ENCODE measurements around the gene KRT16.
"Not testable (repeated sequence)": the region's sequence is repeated elsewhere in the genome, so short reads cannot be mapped to it uniquely, and the experiment has no call there.

The KRT16 gene

DNA sequence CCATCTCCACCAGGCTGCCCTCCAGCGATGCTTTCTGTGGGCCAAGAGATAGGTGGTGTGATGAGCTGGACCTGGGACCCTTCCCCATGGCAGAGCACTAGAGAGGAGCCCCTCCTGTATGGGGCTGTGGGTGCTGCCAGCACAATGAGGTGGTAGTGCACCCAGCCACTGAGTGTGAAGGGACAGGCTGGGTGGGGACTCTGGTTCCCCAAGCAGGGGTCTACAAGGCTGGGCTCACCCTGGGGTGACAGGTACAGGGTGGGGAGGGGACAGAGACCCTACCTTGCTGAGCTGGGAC is 15.5 kb upstream of the KRT16 start:
- not testable (repeated sequence) for DNase-seq (ENCODE audit: low read depth in 2 of 2)

GRCh38 chr17:41627316-41628072 is 14.9 kb upstream of the KRT16 start:
- DNase-seq (ENCODE audit: low read depth in 2 of 2), result no peak

- DNase-seq (ENCODE audit: low read depth in 2 of 2), result not testable (repeated sequence)
Measured at GRCh38 chr17:41626914-41627295, 14.3 kb upstream of the KRT16 start.

DNA sequence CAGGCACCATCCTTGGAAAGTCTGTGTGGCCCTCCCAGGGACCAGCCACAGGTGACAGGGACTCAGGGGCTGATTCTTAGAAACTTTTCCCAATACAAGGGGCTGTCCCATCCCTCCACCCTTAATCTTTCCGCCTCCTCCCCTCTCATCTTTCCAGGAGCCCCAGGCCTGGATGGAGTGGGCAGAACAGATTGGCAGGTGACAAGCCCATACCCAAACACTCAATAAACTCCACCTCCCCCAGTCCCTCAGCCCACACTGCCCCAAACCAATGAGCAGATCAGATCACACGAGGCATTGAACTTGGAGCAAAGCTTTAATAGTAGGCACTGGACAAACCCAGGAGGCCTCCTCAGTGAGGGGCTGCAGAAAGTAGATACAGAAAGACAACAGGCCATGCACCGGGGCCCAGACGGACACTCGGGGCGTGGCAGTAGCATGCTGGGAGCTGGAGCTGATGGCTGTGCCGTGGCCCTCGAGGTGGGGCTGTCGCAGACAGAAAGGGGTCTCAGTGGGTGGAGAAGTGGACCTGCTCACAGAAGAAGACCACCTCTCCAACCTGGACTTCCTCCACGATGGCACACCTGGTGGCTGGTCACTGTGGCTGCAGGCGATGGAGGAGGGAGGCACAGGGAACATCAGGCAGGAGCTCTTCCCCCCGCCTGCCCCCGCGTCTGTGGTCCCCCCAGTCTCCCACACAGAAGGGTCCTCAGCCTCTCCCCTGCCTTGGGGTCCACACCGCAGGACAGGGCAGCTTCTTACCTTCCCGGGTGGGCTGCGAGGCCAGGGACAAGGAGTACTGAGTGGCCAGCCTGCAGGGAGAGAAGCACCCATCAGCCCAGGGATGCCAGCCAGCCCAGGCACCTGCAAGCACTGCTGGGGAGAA is 13.7 kb upstream of the KRT16 start:
- DNase-seq (ENCODE audit: low read depth in 2 of 2), result not testable (repeated sequence)

- no peak for DNase-seq (ENCODE audit: low read depth in 2 of 2)
Measured at GRCh38 chr17:41625602-41626001, 13.0 kb upstream of the KRT16 start.

GRCh38 chr17:41624208-41625101 is 11.9 kb upstream of the KRT16 start, which contains the start of gene KRT17:
Gene KRT17 (minus strand): TSS chr17:41624575. CDS start chr17:41624509, 66 bp downstream.
- no peak for DNase-seq (ENCODE audit: low read depth in 2 of 2)

DNA sequence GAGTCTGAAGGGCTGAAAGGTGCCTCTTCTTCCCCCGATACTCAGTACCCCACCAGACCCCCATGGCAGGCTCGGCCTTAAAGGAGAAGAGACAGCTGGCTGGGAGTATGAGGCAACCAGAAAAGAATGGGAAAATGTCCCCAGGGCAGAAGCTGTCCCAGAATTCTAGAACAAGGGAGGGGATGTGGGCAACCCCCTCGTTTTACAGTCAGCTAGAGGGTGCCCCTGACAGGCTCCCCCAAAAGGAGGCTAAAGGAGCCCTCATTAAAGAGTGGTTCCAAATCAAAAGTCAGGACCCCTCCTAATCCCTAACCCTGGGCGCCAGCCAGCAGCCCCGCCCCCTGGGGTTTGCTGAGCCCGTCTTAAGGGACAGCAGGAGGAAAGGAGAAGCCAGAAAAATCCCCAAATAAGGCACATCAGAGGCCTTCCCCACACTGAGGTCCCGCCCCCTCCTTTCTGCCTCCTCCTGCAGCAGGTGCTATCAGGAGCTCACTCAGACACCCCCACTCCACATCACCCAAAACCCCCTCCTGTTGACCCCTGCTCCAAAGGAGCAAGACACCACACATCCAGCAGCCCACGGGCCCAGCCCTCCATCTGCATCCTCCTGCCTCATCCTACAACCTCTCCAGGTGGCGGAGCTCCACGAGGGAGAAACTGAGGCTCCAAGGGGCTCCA is 10.8 kb upstream of the KRT16 start:
- DNase-seq (ENCODE audit: low read depth in 2 of 2), result not testable (repeated sequence)

DNA sequence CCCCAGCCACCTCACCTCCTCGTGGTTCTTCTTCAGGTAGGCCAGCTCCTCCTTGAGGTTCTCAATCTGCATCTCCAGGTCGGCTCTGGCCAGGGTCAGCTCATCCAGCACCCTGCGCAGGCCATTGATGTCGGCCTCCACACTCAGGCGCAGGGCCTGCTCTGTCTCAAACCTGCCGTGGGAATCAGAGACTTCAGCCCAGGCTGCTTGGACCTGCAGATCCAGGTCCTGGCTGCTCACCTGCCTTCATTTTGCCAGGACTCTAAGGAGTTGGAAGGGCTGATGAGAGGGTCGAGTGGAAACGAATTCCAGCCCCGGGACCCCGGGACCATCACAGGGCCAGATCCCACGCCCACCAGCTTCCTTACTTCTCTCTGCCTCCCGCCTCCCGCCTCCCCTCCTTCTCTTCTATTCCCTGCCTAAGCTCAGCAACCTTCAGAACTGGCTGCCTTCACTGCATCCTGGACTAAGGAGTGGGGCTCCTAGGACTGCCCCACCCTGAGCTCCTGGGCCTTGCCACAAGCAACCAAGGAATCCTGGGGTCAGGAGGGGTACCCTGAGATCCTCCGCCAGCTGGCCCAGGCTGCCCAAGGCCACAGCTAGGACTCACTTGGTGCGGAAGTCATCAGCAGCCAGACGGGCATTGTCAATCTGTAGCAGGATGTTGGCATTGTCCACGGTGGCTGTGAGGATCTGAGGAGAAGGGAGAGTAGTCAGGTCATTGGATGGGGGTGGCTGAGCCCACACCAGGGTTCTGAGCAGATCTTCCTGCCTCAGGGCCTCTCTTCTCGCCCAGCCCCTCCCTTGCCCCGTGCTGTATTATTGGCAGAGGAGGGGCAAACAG is 10.0 kb upstream of the KRT16 start:
- DNase-seq (ENCODE audit: low read depth in 2 of 2), result not testable (repeated sequence)

GRCh38 chr17:41621916-41622315 is 9.3 kb upstream of the KRT16 start:
- DNase-seq (ENCODE audit: low read depth in 2 of 2), result no peak

DNA sequence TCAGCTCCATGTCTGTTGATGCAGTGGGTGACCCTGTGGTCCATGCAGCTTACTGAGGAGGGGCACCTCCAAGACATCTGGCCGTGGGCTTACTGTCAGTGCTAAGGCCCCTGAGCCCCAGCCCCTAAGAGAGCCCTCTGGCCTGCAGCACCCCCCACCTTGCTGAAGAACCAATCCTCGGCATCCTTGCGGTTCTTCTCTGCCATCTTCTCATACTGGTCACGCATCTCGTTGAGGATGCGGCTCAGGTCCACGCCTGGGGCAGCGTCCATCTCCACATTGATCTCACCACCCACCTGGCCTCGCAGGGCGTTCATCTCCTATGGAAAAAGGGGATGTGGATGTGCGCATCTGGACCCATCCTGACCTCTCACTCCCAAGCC is 8.9 kb upstream of the KRT16 start:
- DNase-seq (ENCODE audit: low read depth in 2 of 2), result not testable (repeated sequence)

DNA sequence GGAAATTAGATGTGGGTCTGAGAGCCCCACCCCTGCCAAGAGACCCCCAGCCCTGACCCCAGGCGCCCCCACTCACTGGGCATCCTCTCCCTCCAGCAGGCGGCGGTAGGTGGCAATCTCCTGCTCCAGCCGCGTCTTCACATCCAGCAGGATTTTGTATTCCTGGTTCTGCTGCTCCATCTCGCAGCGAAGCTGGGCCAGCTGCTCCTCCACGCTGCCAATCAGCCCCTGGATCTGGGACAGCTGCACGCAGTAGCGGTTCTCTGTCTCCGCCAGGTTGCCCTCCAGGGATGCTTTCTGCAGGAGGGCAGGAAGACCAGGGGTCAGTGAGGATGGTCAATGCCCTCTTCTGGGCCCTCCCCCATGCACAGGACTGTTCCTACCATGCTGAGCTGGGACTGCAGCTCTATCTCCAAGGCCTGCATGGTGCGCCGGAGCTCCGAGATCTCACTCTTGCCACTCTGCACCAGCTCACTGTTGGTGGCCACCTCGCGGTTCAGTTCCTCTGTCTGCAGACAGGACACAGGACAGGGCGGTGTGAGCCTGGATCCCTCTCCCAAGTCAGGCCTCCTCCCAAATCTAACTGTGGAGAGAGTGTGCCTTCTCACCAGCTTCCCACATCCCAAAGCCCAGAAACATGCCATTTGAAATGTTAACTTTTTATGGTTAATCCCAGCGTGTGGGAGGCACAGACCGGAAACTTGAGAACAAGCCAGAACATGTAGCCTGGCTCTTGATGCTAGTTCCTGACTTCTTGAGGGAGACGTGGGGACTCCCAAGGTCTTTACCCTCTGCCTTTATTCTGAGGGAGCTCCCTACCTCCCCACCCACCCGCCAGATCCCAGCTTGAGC is 8.2 kb upstream of the KRT16 start:
- no peak for DNase-seq (ENCODE audit: low read depth in 2 of 2)

DNA sequence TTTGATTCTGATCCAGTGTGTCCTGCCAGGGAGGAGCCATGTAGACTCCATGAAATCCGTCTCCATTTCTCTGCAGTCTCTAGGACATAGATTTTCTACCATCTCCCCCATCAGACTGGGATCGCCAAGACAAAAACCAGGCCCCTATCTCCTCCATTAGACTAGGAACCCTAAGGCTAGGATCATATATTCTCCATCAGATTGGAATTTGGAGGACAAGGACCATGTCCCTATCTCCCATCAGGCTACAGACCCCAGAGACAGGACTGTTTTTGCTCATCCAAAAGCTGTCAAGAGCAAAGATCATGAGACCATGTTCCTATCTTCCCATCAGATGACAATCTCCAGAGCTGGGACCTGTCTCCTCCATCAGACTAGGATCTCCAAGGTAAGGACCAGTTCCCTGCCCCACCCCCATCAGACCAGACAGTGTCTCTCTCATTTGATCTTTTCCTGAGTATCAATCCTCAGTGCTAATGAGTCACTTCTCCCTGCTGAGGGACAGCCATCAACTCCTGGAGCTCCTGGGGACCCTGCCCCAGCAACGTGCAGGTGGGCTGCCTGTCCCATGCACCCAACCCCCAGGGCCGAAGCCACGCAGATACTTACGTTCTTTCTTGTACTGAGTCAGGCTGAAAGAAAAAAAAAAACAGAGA is 7.5 kb upstream of the KRT16 start:
- not testable (repeated sequence) for DNase-seq (ENCODE audit: low read depth in 2 of 2)

GRCh38 chr17:41619036-41619926 is 6.7 kb upstream of the KRT16 start:
- no peak for DNase-seq (ENCODE audit: low read depth in 2 of 2)

DNA sequence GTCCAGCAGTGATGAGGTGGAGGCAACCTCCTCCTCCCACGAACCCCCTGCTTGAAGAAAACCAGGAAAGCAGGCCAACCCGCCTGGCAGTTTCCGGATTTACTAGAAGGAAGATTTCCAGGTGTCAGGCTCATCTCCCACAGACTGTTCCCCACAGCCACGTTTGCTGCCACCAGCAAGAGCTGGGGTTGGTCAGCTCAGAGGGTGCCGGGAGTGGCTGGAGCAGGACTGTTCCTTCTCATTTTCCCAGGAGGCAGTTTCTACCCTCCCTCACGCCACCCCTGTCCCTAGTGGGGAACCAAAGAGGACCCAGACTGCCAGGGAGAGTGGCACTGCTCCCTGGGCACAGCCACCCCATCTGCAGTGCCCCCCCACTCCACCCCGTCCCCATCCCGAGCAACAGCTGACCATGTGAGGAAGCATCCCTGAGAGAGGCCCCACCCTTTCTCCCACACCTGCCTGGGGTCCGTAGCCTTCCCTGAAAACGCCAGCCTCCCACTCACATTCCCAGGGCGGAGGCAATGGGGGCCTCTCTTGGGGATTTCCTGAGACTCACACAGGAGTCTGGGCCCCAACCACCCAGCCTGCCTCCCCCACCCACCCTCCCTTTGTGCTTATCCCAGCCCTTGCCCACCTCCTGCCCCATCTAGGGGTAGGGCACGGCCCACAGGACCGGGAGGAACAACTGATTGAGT is 5.9 kb upstream of the KRT16 start:
- DNase-seq (ENCODE audit: low read depth in 2 of 2), result no peak

DNA sequence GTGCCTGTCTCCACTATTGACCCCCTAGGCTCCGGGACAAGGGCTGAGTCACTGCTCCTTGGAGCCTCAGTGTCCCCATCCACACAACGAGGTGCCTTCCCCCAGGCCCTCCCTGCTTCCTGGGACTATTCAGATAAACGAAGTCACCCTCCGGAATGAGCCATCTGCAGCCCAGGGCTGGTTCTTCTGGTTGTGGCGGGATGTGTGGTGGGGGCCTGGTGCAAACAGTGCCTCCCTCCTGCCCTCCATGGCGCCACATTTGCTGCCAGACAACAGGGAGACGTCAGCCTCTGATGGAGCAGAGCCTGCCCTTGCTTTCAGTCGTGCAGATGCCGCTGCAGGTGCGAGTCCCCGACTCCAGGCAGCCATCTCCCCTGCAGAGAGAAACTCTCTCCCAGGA is 5.1 kb upstream of the KRT16 start:
- no peak for DNase-seq (ENCODE audit: low read depth in 2 of 2)

DNA sequence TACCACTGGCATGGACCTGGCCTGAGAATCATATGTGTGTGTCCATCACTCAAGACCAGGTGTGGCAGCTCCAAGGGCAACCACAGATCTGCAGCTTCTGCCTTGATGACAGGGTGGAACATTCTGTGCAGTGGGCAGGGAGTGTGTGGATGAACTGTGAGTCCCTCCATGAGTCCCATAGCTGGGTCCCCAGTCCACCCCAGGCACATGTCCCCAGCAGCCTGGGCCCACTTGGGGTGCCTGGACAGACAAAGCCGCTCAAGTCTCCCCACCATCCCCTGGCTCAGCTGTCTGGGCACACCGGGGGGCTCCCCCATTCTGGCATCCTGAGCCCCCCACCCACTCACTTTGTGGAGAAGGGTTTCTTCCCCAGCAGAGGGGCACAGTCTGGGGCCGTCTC is 4.6 kb upstream of the KRT16 start:
- DNase-seq (ENCODE audit: low read depth in 2 of 2), result no peak

DNA sequence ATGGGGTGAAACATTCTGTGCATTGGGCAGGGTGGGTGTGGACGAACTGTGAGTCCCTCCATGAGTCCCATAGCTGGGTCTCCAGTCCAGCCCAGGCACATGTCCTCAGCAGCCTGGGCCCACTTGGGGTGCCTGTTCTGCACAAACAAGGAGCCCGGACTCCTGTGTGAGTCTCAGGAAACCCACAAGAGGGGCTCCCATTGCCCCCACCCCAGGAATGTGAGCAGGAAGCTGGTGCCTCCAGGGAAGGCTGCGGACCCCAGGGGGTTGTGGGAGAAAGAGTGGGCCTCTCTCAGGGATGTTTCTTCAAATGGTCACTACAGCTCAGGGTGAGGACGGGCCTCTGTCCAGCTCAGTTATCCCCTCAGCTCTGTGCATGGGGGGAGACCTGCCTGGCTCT is 3.9 kb upstream of the KRT16 start:
- DNase-seq (ENCODE audit: low read depth in 2 of 2), result not testable (repeated sequence)

Measured in stimulated activated CD4-positive, alpha-beta T cell treated with anti-CD3 and anti-CD28 coated beads, Interleukin-1b, Interleukin-23, amount 100 ng/mL, for 1 hour (primary cell).